Omental fat pad (tissue), 4 donors: Measurements from ENCODE around the gene LEPROT. TPM values are rescaled to one million over a fixed set of nuclear protein-coding genes. Genes with fewer than 3 reads are reported as not detected.
"Not testable (repeated sequence)": the region's sequence is repeated elsewhere in the genome, so short reads cannot be mapped to it uniquely, and the experiment has no call there.

Experiments
- ATAC-seq: fragments of 150-250 bp; one replicate; pipeline ENCODE4 v1.9.1; 2016; ENCODE audit warnings: mild to moderate bottlenecking, moderate library complexity; ENCODE audit not compliant: low FRiP score
- DNase-seq: peaks from one replicate; pipeline ENCODE4 v3.0.0-alpha.2; 2019; ENCODE audit warnings: low spot score
- total RNA-seq, 4 donors: library from RNA; depleted of rRNA; stranded (reverse); fragments of >200 nt; gene quantifications; one replicate each; pipeline ENCODE4 v1.1.0, GENCODE V29; 2016
- TF ChIP-seq, protein P1 (sequence below), 3 donors: fragments of 450-650 bp; IDR thresholded peaks; one replicate each; pipeline ENCODE4 v1.5.1; 2016 to 2017; ENCODE audit warnings: antibody characterized with exemption in 3 of 3, mild to moderate bottlenecking in 3 of 3, moderate library complexity in 2 of 3

LEPROT gene
- total RNA-seq, 4 donors from 2014 or later, result 61.1 to 123 (median 75.1) TPM

DNA sequence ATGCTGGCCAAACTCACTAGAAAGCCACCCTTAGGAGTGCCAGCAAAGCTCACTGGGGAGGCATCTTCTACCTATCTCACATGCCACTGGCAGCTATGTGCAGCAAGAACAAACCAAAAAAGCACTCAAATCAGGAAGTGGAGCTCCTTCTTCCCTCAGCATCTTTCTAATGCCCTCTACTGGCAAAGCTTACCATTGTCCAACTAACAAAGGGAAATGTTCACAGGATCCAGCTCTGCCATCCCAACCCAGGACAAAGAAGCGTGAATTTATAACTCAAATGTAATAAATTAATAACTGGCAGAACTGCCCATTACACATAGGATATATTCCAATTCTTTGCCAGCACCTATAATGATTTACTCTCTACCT is 38.9 kb downstream of the LEPROT start:
- TF ChIP-seq, protein P1, sequence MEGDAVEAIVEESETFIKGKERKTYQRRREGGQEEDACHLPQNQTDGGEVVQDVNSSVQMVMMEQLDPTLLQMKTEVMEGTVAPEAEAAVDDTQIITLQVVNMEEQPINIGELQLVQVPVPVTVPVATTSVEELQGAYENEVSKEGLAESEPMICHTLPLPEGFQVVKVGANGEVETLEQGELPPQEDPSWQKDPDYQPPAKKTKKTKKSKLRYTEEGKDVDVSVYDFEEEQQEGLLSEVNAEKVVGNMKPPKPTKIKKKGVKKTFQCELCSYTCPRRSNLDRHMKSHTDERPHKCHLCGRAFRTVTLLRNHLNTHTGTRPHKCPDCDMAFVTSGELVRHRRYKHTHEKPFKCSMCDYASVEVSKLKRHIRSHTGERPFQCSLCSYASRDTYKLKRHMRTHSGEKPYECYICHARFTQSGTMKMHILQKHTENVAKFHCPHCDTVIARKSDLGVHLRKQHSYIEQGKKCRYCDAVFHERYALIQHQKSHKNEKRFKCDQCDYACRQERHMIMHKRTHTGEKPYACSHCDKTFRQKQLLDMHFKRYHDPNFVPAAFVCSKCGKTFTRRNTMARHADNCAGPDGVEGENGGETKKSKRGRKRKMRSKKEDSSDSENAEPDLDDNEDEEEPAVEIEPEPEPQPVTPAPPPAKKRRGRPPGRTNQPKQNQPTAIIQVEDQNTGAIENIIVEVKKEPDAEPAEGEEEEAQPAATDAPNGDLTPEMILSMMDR (IDR thresholded peaks at IDR 0.05), result no peak
- DNase-seq, result no peak
- no peak for ATAC-seq

DNA sequence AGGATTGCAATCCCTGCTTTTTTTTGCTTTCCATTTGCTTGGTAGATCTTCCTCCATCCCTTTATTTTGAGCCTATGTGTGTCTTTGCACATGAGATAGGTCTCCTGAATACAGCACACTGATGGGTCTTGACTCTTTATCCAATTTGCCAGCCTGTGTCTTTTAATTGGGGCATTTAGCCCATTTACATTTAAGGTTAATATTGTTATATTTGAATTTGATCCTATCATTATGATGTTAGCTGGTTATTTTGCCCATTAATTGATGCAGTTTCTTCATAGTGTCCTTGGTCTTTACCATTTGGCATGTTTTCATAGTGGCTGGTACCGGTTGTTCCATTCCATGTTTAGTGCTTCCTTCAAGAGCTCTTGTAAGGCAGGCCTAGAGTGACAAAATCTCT is 45.4 kb downstream of the LEPROT start:
- ATAC-seq, DNase-seq: not testable (repeated sequence)

DNA sequence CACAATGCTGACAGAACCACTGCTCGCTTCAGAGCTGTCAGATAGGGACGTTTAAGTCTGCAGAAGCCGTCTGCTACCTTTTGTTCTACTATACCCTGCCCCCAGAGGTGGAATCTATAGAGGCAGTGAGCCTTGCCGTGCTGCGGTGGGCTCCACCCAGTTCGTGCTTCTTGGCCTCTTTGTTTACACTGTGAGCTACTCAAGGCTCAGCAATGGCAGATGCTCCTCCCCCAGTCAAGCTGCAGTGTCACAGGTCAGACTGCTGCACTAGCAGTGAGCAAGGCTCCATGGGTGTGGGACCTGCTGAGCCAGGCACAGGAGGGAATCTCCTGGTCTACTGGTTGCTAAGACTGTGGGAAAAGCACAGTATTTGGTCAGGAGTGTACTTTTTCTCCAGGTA is 47.1 kb downstream of the LEPROT start:
- TF ChIP-seq, protein P1 (IDR thresholded peaks at IDR 0.05), result no peak
- ATAC-seq (no peak), DNase-seq (no peak)

DNA sequence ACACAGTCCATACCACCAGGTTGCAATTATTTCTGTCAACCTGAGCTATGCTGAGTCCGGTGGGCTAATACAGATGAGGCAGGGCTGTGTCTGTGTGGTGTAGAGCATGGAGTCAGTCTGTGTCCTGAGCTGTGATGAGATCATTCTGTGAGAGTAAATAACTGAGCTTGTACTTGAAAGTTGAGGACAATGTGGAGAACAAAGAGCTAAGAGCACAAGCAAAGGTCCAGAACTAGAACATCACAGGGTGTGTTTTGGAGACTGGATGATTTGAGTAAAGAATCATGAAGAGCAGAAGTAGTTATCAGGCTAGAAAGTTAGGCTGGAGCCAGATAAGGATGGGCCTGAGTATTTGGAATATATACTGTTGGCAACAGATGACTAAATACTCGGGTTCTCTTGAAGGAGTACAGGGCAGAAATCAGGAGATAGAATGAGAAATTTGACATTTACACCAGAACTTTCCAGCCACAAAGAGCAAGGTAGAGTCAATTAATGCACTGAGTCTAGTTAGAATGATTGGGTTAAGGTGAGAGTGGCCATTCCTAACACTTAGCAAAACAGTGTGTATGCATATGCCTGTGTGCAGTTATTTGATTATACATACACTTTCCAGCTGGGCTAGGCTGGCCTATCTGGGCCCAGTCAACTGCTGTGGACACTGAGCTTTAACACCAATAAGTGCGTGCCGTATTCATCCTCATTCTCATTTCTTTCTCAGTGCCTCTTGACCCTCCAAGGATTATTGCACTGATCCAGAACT is 48.8 kb downstream of the LEPROT start:
- no peak for DNase-seq
- no peak for ATAC-seq
- TF ChIP-seq, protein P1 (IDR thresholded peaks at IDR 0.05), result no peak

DNA sequence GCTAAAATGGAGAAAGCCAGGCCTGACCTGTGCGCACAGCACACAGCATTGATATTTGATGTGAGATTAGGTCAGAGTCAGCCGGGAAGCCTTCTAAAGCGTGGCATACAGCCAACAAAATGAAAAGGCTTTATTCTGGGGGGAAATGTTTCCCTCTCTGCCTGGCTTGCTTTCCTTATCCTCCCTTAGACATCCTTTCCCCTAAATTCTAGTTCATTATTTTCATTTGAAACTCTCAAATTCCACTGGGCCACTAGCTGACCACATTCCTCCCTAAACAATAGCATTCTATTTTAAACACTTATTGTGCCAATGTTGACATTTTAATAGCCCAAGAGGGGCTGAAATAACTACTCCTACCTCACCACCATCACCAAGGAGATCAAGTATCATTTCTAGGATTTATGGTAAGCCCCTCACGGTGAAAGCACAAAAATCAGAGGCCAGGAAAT is 49.4 kb downstream of the LEPROT start:
- ATAC-seq, result no peak
- no peak for DNase-seq
- TF ChIP-seq, protein P1 (IDR thresholded peaks at IDR 0.05), result no peak

DNA sequence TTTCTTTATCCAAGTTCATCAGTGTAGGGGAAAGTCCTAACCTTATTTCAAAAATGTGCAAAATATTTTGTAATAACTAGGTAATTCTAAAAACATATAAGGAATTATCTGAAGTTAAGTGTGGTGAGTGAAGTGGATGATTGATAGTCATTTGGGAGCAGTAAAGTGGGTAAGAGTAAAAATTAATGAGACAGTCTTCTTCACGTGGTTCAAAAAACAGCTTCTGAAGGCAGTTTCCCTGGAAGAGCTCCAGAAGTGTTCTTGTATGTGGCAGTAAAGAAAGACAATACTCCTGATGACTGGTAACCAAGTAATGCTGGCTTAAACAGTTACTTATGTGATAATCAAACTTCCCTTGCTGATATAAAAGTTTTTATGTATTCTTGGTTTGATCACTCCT is 50.3 kb downstream of the LEPROT start:
- no peak for DNase-seq
- TF ChIP-seq, protein P1 (IDR thresholded peaks at IDR 0.05), result no peak
- ATAC-seq, result no peak

DNA sequence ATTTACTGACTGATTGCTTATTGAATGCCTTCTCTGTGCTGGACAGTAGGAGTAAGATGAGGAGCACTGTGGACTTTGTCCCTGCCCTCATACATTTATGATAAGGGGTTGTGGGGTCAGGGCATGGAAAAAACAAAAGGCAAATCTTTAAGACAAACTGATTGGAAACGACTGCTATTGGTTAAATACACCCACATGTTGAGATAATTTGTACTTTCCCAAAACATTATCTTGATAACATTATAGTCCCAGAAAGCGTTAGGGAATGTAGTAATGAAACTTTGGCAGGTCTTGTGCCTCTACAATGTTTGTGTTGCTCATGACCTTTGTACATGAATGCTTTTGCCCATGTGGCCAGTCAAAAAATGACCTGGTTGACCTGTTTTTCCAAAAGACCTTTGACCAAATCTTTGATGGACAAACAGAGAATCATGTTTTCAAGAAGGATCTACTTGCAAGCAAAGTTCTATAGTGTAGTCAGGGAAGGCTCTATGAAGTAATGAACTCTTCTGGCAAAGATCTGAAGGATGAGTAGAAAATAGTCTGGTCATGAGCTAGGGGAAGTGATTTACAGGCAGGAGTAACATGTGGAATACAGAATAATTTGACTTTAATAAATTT is 50.9 kb downstream of the LEPROT start:
- peak; percentile 57 for ATAC-seq
- TF ChIP-seq, protein P1 (IDR thresholded peaks at IDR 0.05), result no peak

More for the DNA sequence above, 50.9 kb downstream of the LEPROT start:
- no peak for DNase-seq
